Coronary artery (tissue), 2 donors: ENCODE measurements around the gene LRRC17.

ENCODE experiments used
- DNase-seq: peaks from one replicate; pipeline ENCODE4 v3.0.0-alpha.2; 2017; ENCODE audit warnings: low spot score
- H3K27ac ChIP-seq, 2 donors: fragments of 200-600 bp; sonication (generic); one replicate each; pipeline ENCODE4 v1.5.1; 2016 to 2019
- H3K4me3 ChIP-seq: fragments of 200-600 bp; sonication (generic); 2 replicates; pipeline ENCODE4 v1.5.1; 2016; ENCODE audit warnings: mild to moderate bottlenecking, moderate library complexity
- TF ChIP-seq, protein P1 (sequence below): fragments of 200-600 bp; sonication (generic); IDR thresholded peaks from one replicate; pipeline ENCODE4 v1.5.1; 2019; ENCODE audit warnings: antibody characterized with exemption

The LRRC17 gene

DNA sequence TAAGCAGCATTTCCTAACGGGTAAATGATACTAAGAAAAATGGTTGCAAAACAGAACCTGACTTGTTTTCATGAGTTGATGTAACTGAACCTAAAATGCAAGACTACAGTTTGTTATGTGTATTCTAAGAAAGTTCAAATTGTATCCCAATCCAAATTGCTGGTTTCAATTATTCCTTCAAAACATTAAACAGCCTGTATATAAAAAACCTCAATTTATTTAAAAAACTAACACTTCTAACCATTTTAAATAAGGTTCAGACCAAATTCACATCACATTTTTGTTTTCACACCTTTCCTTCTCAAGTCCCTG, 80.9 kb downstream of the LRRC17 start:
- TF ChIP-seq, protein P1, sequence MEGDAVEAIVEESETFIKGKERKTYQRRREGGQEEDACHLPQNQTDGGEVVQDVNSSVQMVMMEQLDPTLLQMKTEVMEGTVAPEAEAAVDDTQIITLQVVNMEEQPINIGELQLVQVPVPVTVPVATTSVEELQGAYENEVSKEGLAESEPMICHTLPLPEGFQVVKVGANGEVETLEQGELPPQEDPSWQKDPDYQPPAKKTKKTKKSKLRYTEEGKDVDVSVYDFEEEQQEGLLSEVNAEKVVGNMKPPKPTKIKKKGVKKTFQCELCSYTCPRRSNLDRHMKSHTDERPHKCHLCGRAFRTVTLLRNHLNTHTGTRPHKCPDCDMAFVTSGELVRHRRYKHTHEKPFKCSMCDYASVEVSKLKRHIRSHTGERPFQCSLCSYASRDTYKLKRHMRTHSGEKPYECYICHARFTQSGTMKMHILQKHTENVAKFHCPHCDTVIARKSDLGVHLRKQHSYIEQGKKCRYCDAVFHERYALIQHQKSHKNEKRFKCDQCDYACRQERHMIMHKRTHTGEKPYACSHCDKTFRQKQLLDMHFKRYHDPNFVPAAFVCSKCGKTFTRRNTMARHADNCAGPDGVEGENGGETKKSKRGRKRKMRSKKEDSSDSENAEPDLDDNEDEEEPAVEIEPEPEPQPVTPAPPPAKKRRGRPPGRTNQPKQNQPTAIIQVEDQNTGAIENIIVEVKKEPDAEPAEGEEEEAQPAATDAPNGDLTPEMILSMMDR = no peak
- Histone ChIP-seq H3K27ac (peak overlapping the region; percentile 36 to 85), H3K4me3 (no peak overlapping the region)
- no peak for DNase-seq

DNA sequence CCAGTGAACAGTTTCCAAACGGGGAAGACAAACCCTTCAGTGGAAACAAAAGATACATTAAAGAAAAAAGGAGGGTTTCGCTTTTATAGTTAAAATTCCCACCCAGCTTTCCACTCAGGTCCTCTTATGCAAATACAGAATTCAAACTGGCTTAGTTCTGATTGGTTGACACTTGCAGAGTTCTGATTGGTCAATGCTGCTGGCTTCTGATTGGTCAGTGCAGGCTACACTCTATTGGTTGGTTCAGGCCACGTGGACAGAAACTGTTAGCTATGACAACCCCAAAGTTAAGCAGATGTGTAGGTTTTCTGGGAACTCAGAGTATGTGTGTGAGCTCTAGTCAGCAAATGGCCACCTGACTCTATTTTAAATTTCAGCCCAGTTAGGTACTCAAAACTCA, 81.8 kb downstream of the LRRC17 start:
- no peak for DNase-seq
- TF ChIP-seq, protein P1 = no peak
- Histone ChIP-seq H3K27ac (no peak overlapping the region), H3K4me3 (no peak overlapping the region)
